CD4-positive, alpha-beta T cell treated with Interferon gamma for 1 hour (primary cell): Measurements from ENCODE around the gene MEN1.
"Not testable (repeated sequence)": the region's sequence is repeated elsewhere in the genome, so short reads cannot be mapped to it uniquely, and the experiment has no call there.

Source experiments
- DNase-seq: peaks from one replicate; pipeline ENCODE4 v3.0.0-alpha.2; 2020

MEN1 gene

DNA sequence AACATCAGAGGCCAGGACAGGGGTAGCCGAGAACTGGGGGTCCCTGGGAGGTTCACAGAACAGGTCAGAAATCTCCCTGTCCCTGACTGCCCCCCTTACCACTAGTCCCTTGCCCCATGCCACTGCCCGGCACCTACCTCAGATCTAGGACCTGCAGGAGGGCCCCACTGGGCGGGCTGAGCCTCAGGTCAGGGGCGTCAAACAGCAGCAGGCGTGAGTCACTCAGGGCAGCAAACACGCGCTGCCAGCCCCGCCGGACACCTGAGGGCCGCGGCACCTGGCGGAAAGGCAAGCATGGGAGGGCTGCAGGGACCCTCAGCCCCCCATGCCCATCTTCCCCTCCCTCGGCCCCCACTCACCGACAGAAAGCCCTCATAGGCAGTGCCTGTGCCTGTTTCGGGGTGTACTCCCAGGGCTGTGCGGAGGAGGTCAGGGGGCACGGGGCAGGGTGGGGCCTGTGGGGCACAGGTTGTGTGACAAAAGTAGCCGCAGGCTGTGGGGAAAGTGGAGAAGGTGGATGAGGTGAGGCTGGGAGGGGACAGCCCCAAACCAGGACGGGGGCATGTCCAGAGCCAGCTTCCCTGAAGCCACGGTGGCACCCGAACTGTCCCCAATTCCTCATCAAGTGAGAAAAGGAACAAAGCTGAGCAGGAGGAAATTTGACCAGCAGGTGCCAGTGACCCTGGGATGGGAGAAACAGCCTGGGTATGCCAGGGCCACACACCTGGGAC, 22.3 kb upstream of the MEN1 start:
- DNase-seq, result no peak

GRCh38 chr11:64831411-64831891, 21.1 kb upstream of the MEN1 start:
- DNase-seq, result no peak

GRCh38 chr11:64829536-64830251, 19.3 kb upstream of the MEN1 start:
- no peak for DNase-seq

- no peak for DNase-seq
These were observed 17.1 kb upstream of the MEN1 start for GRCh38 chr11:64827451-64827839.

DNA sequence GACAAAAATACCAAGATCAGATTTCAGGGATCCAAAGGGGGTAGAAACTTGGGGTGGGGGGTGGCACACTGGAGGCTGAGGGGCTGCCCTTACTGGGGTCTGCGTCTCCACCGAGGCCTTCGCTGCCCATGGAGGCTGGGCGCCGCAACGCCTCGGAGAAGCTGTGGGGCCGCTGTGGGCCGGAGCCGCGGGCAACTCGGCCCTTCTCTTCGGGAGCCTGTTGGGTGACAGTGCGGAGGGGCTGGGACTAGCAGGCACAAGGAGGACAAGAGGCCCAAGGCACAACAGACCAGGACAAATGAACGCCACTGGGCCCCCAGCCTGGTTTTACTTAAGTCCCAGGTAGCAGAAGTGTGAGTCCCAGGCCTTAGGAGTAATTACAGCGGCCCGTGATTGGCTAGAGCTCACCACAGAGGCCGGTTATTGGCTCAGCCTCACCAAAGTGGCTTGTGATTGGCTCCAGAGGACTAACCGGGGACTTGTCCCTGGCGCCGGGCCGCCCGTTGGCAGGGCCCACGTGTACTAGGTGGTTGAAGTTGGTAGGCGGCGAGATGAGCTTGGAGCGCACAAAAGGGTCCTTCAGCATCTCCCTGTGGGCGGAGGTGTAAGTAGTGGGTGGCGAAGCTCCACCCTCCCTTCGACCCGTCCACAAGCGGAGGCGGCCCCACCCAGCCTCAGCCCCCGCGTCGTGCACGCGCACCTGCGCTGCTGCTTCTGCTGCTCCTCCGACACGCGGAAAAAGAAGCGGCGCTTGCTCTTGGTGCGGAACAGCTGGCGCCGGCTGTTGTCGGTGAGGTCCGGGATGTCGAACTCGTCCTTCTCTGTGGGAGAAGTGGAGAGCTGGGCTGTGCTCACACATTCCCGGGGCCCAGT, 16.5 kb upstream of the MEN1 start:
- no peak for DNase-seq

DNA sequence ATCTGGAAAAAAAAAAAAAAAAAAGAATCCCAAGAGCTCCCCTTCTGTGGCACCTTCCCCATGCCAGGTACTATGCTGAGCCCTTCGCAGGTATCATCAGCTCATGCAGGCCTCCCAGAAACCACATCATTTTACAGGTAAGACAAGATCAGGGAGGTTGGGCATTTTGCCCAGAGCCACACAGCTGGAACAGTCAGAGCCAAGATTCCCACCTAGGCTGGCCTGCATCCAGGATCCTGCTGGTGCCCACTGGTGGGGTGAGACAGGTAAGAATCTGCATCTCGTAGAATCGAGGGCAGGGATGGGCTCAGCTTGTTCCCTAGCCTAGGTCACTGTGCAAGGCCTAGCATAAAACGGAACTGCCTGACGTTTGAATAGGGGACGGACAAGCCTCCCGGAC, 15.7 kb upstream of the MEN1 start:
- no peak for DNase-seq

- no peak for DNase-seq
These were observed 13.3 kb upstream of the MEN1 start for GRCh38 chr11:64823568-64824119.

DNA sequence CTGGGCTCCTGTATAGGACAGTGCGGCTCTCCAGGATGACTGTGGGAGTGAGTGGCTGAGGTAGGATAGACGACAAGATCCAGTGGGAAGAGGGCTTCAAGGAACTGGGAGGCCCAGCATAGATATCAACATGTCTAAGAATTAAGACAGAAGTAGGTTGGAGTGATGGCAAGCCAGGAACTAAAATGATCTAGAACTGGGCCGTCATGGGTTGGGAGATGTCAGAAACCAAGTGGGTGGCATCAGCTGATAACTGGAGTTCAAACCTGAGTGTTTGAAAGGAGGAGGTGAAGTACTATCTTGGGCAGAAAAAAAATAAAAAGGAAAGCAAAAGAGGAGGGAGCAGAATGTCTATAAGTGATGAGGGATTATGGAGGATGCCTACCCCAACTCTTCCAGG, 7.1 kb upstream of the MEN1 start:
- no peak for DNase-seq

- not testable (repeated sequence) for DNase-seq
These were observed 5.1 kb upstream of the MEN1 start for GRCh38 chr11:64815433-64815832.

- DNase-seq, result no peak
These were observed 4.4 kb upstream of the MEN1 start for GRCh38 chr11:64814712-64815187.

DNA sequence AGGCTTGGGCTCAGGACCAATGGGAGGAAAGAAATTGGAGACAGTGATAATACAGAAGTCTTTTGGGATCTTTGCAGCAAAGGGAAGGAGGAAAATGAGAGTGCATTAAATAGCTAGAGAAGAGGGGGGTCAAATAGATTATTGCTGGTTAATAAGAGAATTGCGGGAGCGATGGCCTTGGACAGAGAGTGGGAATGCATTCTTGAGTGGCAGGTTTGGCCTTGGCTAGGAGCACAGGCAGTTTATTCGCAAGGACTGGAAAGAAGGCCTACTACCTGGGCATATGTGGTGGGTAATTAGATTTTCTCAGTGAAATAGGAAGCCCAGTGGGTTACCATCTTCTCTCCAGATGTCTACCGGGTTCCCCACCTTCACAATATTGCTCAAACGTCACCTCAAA, 3.5 kb upstream of the MEN1 start:
- DNase-seq, result no peak

- DNase-seq, result peak; percentile 42
These were observed 531 bp upstream of the MEN1 start for GRCh38 chr11:64810891-64811272.

GRCh38 chr11:64809781-64810241, 540 bp downstream of the MEN1 start:
- DNase-seq, result no peak

DNA sequence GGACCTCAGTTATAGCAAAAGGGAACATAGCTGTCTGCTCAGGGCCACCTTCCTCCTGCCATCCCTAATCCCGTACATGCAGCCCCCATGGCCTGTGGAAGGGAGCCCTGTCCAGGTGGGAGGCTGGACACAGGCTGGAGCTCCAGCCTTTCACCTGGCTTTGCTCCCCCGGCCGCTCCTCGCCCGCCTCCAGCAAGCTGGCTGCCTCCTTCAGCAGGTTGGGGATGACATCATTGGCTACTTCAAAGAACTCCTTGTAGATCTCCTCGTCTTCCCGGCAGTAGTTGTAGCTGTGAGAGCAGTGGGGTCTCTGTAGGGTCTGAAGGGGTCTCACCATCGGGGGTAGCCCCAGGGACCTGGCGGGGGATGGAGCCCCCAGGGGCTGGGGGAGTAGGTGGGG, 4.9 kb downstream of the MEN1 start:
- DNase-seq, result no peak

DNA sequence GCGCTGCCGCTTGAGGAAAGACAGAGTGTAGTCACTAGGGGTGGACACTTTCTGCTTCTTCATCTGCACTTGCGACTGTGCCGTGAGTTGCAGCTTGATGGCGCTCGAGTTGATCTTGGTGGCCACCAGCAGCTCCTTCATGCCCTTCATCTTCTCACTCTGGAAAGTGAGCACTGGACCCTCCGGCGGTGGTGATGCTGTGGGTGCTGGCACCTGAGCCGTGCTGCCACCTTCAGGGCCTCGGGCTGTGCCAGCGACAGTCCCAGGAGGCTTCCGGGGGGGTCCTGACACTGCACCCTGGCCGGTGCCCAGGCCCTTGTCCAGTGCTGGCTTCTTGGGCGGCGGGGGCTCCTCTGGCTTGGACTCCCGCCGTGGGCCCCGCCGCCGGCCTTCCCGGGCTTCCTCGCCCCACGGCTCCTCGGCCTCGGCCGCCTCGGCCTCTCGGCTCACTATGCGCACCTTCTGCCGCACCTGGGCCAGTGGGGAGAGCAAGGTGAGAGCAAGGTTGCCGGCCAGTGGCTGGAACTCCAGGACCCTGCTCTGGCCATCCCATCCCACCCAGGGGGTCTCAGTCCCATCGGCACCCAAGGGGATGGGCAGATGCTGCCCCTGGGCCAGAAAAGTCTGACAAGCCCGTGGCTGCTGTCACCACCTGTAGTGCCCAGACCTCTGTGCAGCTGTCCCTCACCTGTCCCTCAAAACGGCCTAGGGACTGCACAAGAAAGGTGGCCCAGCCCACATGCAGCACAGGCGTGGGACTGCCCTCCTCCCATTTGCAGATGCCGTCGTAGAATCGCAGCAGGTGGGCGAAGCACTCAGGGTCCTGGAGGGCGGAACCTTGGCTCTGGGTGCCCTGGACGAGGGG, 5.8 kb downstream of the MEN1 start:
- no peak for DNase-seq

- DNase-seq, result no peak
These were observed 6.5 kb downstream of the MEN1 start for GRCh38 chr11:64803846-64804345.

DNA sequence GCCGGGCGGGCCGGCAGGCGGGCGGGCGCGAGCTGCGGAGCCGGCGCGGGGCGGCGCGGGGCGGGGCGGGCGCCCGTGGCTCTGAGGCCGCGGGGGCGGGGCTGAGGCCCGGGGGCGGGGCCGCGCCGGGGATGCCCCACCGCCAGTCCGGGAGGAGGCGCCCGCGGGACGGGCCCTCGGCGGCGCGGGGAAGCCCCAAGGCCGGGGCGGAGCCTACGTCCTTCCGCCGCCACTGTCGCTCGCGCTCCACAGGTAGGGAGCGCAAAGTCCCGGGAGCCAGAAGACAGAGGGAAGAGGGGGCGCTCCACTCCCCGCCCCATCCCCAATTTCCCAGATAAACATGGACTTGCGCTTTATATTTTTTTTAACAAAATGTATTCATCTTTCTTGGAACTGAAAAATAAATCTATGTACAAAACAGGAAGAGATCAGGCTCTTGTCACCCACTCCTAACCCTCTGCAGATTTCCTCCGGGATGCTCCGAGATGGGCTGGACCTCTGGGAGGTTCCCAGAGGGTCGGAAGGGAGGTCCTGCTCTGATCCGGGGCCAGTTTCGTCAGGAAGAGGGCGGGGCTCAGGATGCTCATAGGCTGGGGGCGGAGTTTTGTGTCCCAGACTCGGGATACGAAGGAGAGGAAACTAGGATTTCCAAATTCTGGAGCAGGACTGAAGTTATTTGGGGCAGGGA, 7.0 kb downstream of the MEN1 start, which contains the start of gene MAP4K2:
TSS of gene MAP4K2 (minus strand) at position 57 of the 688 bp plus-strand sequence. CDS start 65 bp downstream, outside the sequence.
- DNase-seq, result peak; percentile 87

- DNase-seq, result peak; percentile 51
These were observed 7.8 kb downstream of the MEN1 start for GRCh38 chr11:64802370-64803157.

- DNase-seq, result no peak
These were observed 8.6 kb downstream of the MEN1 start for GRCh38 chr11:64801561-64802369.
